Fibroblast of lung (primary cell): ENCODE data around the gene LRRC9. TPM values are rescaled to one million over a fixed set of nuclear protein-coding genes. Genes with fewer than 3 reads are reported as not detected.
"Not testable (repeated sequence)": the region's sequence is repeated elsewhere in the genome, so short reads cannot be mapped to it uniquely, and the experiment has no call there.

Experiments used
- DNase-seq, 2 donors: peaks; one replicate each; pipeline versions ENCODE4 v3.0.0 to v3.0.0-alpha.2; 2010; ENCODE audit warnings: low read depth in 2 of 2
- H2AFZ ChIP-seq: 2 replicates; pipeline ENCODE4 v1.5.1; 2012; ENCODE audit warnings: low read length, control low read depth, inconsistent platforms
- H3K27ac ChIP-seq: 2 replicates; pipeline ENCODE4 v1.5.1; 2011; ENCODE audit warnings: low read length, control low read depth; ENCODE audit not compliant: insufficient read depth
- H3K27me3 ChIP-seq: 2 replicates; pipeline ENCODE4 v1.5.1; 2011; ENCODE audit warnings: mild to moderate bottlenecking, low read length; ENCODE audit not compliant: control insufficient read depth, insufficient read depth
- H3K36me3 ChIP-seq: 2 replicates; pipeline ENCODE4 v1.5.1; 2011; ENCODE audit warnings: low read length; ENCODE audit not compliant: control insufficient read depth, insufficient read depth
- H3K4me1 ChIP-seq: 2 replicates; pipeline ENCODE4 v1.5.1; 2011; ENCODE audit warnings: low read length; ENCODE audit not compliant: control insufficient read depth, insufficient read depth; ENCODE audit errors: extremely low read depth
- H3K4me2 ChIP-seq: 2 replicates; pipeline ENCODE4 v1.5.1; 2011; ENCODE audit warnings: low read length, control low read depth; ENCODE audit not compliant: insufficient read depth; ENCODE audit errors: extremely low read depth
- H3K4me3 ChIP-seq, 4 experiments: fragments of 200-600 bp in 1 of 4; sonication (generic) in 1 of 4; replicated peaks in 1 of 4; 2 replicates each; pipeline ENCODE4 v1.5.1; 2011 to 2016; ENCODE audit warnings: low read length in 4 of 4, low read depth in 3 of 4, mild to moderate bottlenecking in 3 of 4, control low read depth in 2 of 4, inconsistent platforms in 1 of 4, mixed read lengths in 1 of 4; ENCODE audit not compliant: insufficient read depth in 1 of 4; ENCODE audit errors: control extremely low read depth in 1 of 4
- H3K79me2 ChIP-seq: 2 replicates; pipeline ENCODE4 v1.5.1; 2012; ENCODE audit warnings: mild to moderate bottlenecking, low read length, inconsistent platforms; ENCODE audit not compliant: control insufficient read depth, insufficient read depth
- H3K9ac ChIP-seq: 2 replicates; pipeline ENCODE4 v1.5.1; 2011; ENCODE audit warnings: mild to moderate bottlenecking, low read length, control low read depth; ENCODE audit not compliant: insufficient read depth
- H3K9me3 ChIP-seq: 2 replicates; pipeline ENCODE4 v1.5.1; 2012; ENCODE audit warnings: low read depth, low read length; ENCODE audit not compliant: control insufficient read depth, insufficient read depth
- H4K20me1 ChIP-seq: 2 replicates; pipeline ENCODE4 v1.5.1; 2011; ENCODE audit warnings: low read length; ENCODE audit not compliant: control insufficient read depth, insufficient read depth; ENCODE audit errors: extremely low read depth
- EZH2 ChIP-seq: IDR thresholded peaks from 2 replicates; pipeline ENCODE4 v1.5.1; 2012; ENCODE audit warnings: low read length, control low read depth, mild to moderate bottlenecking; ENCODE audit errors: missing control alignments
- polyA plus RNA-seq, 2 donors: library from polyadenylated mRNA; depleted of rRNA in 1 of 2; stranded (reverse) in 1 of 2; unstranded in 1 of 2; fragments of >200 nt; gene quantifications; 2 replicates each; pipeline ENCODE4 v1.2.1, GENCODE V29; 2011 to 2012; ENCODE audit warnings: missing spikeins in 1 of 2
- total RNA-seq: library from RNA; depleted of rRNA; stranded (reverse); fragments of >200 nt; gene quantifications from 2 replicates; pipeline ENCODE4 v1.2.1, GENCODE V29; 2014
- TF ChIP-seq, protein P1 (sequence below), 2 donors: IDR thresholded peaks in 1 of 2; conservative IDR thresholded peaks in 1 of 2; 1 replicate in 1 of 2; 2 replicates in 1 of 2; pipeline ENCODE4 v1.5.1; 2011 to 2012; ENCODE audit warnings: low read length in 2 of 2, control low read depth in 1 of 2, inconsistent platforms in 1 of 2, low read depth in 1 of 2, mild to moderate bottlenecking in 1 of 2

The LRRC9 gene
- total and polyA plus RNA-seq, 2 donors (not counting 1 experiment from before 2014, with no cell fraction given) = not detected

DNA sequence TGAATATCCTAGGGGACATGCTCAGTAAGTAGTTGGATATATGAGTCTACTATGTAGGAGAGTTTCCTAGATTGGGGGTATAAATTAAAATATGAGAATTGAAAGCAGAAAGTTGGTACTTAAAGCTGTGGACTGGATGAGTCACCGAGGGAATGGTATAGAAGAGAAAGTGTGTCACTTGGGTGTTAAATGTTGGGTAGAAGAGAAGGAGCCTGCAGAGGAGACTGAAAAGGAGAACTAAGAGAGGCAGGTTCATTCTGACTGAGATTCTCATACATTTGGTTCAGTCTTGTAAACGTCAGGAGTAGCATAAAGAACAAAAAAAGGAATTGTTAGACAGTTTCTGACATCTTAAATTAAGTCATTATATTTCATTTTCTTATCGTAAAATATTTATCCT, 19.9 kb downstream of the LRRC9 start:
- no peaks in the 10 kb centered on the region for H3K9me3 ChIP-seq
- H3K27ac ChIP-seq = no peak overlapping the region
- no peak overlapping the region for H3K4me3 ChIP-seq

DNA sequence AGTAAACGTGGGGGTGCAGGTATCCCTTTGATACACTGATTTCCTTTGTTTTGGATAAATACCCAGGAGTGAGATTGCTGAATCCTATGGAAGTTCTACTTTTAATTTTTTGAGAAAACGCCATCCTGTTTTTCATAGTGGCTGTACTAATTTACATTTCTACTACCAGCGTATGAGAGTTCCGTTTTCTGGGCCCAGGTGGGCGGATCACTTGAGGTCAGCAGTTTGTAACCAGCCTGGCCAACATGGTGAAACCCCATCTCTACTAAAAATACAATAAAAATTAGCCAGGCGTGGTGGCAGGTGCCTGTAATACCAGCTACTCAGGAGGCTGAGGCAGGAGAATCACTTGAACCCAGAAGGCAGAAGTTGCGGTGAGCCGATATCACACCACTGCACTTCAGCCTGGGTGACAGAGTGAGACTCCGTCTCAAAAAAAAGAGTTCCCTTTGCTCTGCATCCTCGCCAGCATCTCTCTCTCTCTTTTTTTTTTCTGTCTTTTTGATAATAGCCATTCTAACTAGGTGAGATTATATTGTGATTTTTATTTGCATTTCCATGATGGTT, 22.4 kb downstream of the LRRC9 start:
- not testable (repeated sequence) for H3K27ac ChIP-seq, H4K20me1 ChIP-seq, DNase-seq, H3K9me3 ChIP-seq, H3K4me1 ChIP-seq, H3K79me2 ChIP-seq, H3K4me2 ChIP-seq, H3K36me3 ChIP-seq, H2AFZ ChIP-seq, H3K9ac ChIP-seq, H3K27me3 ChIP-seq, H3K4me3 ChIP-seq

More for the DNA sequence above, 19.9 kb downstream of the LRRC9 start:
- no peaks in the 10 kb centered on the region for H3K79me2 ChIP-seq
- H3K4me1 ChIP-seq = no peaks in the 10 kb centered on the region
- H3K9ac ChIP-seq = no peak overlapping the region
- no peaks in the 10 kb centered on the region for H3K27me3 ChIP-seq
- H4K20me1 ChIP-seq = no peaks in the 10 kb centered on the region
- no peaks in the 10 kb centered on the region for H3K36me3 ChIP-seq
- H2AFZ ChIP-seq = no peak overlapping the region
- H3K4me2 ChIP-seq = no peak overlapping the region
- TF ChIP-seq EZH2 = no peak
- TF ChIP-seq, protein P1, sequence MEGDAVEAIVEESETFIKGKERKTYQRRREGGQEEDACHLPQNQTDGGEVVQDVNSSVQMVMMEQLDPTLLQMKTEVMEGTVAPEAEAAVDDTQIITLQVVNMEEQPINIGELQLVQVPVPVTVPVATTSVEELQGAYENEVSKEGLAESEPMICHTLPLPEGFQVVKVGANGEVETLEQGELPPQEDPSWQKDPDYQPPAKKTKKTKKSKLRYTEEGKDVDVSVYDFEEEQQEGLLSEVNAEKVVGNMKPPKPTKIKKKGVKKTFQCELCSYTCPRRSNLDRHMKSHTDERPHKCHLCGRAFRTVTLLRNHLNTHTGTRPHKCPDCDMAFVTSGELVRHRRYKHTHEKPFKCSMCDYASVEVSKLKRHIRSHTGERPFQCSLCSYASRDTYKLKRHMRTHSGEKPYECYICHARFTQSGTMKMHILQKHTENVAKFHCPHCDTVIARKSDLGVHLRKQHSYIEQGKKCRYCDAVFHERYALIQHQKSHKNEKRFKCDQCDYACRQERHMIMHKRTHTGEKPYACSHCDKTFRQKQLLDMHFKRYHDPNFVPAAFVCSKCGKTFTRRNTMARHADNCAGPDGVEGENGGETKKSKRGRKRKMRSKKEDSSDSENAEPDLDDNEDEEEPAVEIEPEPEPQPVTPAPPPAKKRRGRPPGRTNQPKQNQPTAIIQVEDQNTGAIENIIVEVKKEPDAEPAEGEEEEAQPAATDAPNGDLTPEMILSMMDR (conservative IDR thresholded peaks at IDR 0.05 in 1 of 2, IDR thresholded peaks at IDR 0.05 in 1 of 2; ENCODE audit: low read depth in 1 of 2, low read length in 2 of 2) = no peak
- DNase-seq = no peak

DNA sequence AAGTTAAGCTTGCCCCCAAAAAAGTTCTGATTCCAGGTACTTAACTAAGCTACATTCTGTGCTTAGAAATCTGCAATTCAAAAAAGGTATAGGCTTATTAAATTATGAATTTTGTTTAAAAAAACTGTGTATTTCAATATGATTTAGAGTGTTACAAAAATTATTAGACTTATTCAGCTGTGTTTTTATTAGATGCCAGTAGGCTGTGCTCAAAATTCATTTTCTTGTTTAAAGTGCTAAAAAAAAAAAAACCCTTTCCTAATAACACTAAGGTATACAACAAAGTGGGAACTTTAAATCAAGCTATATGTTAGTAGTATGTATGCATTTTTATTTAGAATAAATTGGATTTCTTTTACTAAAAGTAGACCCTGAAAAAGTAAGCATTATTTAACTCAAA, 25.0 kb downstream of the LRRC9 start:
- no peaks in the 10 kb centered on the region for H3K9me3 ChIP-seq
- no peak for DNase-seq
- H3K4me1 ChIP-seq = no peaks in the 10 kb centered on the region
- no peaks in the 10 kb centered on the region for H3K27me3 ChIP-seq
- H3K36me3 ChIP-seq = no peaks in the 10 kb centered on the region
- no peak overlapping the region for H2AFZ ChIP-seq
- no peak overlapping the region for H3K4me2 ChIP-seq
- no peaks in the 10 kb centered on the region for H4K20me1 ChIP-seq
- no peak overlapping the region for H3K9ac ChIP-seq
- H3K79me2 ChIP-seq = no peaks in the 10 kb centered on the region
- no peak overlapping the region for H3K4me3 ChIP-seq
- no peak overlapping the region for H3K27ac ChIP-seq
- TF ChIP-seq, protein P1 (conservative IDR thresholded peaks at IDR 0.05 in 1 of 2, IDR thresholded peaks at IDR 0.05 in 1 of 2; ENCODE audit: low read depth in 1 of 2, low read length in 2 of 2) = no peak
- no peak for TF ChIP-seq EZH2

DNA sequence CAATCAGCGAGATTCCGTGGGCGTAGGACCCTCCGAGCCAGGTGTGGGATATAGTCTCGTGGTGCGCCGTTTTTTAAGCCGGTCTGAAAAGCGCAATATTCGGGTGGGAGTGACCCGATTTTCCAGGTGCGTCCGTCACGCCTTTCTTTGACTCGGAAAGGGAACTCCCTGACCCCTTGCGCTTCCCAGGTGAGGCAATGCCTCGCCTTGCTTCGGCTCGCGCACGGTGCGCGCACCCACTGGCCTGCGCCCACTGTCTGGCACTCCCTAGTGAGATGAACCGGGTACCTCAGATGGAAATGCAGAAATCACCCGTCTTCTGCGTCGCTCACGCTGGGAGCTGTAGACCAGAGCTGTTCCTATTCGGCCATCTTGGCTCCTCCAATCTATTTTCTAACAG, 32.2 kb downstream of the LRRC9 start:
- not testable (repeated sequence) for H3K9me3 ChIP-seq, H3K36me3 ChIP-seq

DNA sequence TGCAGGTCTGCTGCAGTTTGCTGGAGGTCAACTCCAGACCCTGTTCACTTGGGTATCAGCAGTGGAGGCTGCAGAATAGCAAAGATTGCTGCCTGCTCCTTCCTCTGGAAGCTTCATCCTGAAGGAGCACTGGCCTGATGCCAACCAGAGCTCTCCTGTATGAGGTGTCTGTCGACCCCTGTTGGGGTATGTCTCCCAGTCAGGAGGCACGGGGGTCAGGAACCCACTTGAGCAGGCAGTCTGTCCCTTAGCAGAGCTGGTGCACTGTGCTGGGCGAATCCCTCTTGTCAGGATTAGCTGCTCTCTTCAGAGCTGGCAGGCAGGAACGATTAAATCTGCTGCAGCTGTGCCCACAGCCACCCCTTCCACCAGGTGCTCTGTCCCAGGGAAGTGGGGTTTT, 37.9 kb downstream of the LRRC9 start:
- not testable (repeated sequence) for H3K9me3 ChIP-seq, H3K27me3 ChIP-seq, H3K4me3 ChIP-seq, H4K20me1 ChIP-seq, H3K27ac ChIP-seq, H2AFZ ChIP-seq, DNase-seq, H3K9ac ChIP-seq, H3K4me2 ChIP-seq, H3K36me3 ChIP-seq, H3K79me2 ChIP-seq, H3K4me1 ChIP-seq

More for the DNA sequence above, 32.2 kb downstream of the LRRC9 start:
- H2AFZ ChIP-seq, H3K4me2 ChIP-seq, H3K27ac ChIP-seq, H3K4me1 ChIP-seq, H3K9ac ChIP-seq, H3K27me3 ChIP-seq, H3K79me2 ChIP-seq, H3K4me3 ChIP-seq, DNase-seq, H4K20me1 ChIP-seq: not testable (repeated sequence)
